A673 (cell line): ENCODE measurements around the gene WDPCP. TPM values are rescaled to one million over a fixed set of nuclear protein-coding genes. Genes with fewer than 3 reads are reported as not detected.
"Not testable (repeated sequence)": the region's sequence is repeated elsewhere in the genome, so short reads cannot be mapped to it uniquely, and the experiment has no call there.

Experiments used
- BruUV-seq: library from RNA; stranded (reverse); fragments of 400-500 nt; replicated peaks from 2 replicates; lab custom pipeline; 2021; lab: Mats Ljungman, UMichigan
- CTCF ChIA-PET: fragments of 300-600 bp; sonication (Branson Sonifier 250); formaldehyde crosslinking; loops from one replicate; lab custom pipeline; 2022; ENCODE audit warnings: antibody characterized with exemption; lab: Charles Lee
- POLR2A ChIA-PET: fragments of 300-600 bp; sonication (Branson Sonifier 250); formaldehyde crosslinking; loops from one replicate; lab custom pipeline; 2022; ENCODE audit warnings: antibody characterized with exemption; ENCODE audit not compliant: low non-redundant PET; lab: Charles Lee
- DNase-seq: peaks from one replicate; pipeline ENCODE4 v3.0.0-alpha.2; 2015; ENCODE audit warnings: low spot score
- H3K27ac ChIP-seq: fragments of 200-600 bp; sonication (generic); 2 replicates; pipeline ENCODE4 v1.5.1; 2016; ENCODE audit warnings: mixed run types, low read depth, mild to moderate bottlenecking, mixed read lengths, antibody characterized with exemption, low read length; ENCODE audit not compliant: poor library complexity, severe bottlenecking
- H3K27me3 ChIP-seq: fragments of 200-600 bp; sonication (generic); replicated peaks from 2 replicates; pipeline ENCODE4 v1.6.1; 2017; ENCODE audit warnings: mixed run types, low read depth, mild to moderate bottlenecking, mixed read lengths, antibody characterized with exemption, low read length; ENCODE audit not compliant: insufficient read depth, poor library complexity
- H3K36me3 ChIP-seq: fragments of 200-600 bp; sonication (generic); 2 replicates; pipeline ENCODE4 v1.6.1; 2016; ENCODE audit warnings: mixed run types, mild to moderate bottlenecking, mixed read lengths, antibody characterized with exemption, low read length; ENCODE audit not compliant: insufficient read depth, poor library complexity, severe bottlenecking
- H3K4me1 ChIP-seq: fragments of 200-600 bp; sonication (generic); 2 replicates; pipeline ENCODE4 v1.6.1; 2017; ENCODE audit warnings: mixed run types, mild to moderate bottlenecking, mixed read lengths, antibody characterized with exemption, low read length; ENCODE audit not compliant: insufficient read depth, poor library complexity, severe bottlenecking
- H3K4me3 ChIP-seq: fragments of 200-600 bp; sonication (generic); 2 replicates; pipeline ENCODE4 v1.5.1; 2016; ENCODE audit warnings: low read depth, mixed run types, mild to moderate bottlenecking, mixed read lengths, low read length; ENCODE audit not compliant: poor library complexity, severe bottlenecking
- H3K9me3 ChIP-seq: fragments of 200-600 bp; sonication (generic); 2 replicates; pipeline ENCODE4 v1.6.1; 2016; ENCODE audit warnings: mixed run types, low read depth, mild to moderate bottlenecking, mixed read lengths, antibody characterized with exemption, low read length; ENCODE audit not compliant: poor library complexity, severe bottlenecking
- CTCF ChIP-seq: fragments of 300-800, 200-600 bp; sonication (generic); conservative IDR thresholded peaks from 2 replicates; pipeline ENCODE4 v1.5.1; 2017; ENCODE audit warnings: low read depth, mild to moderate bottlenecking, antibody characterized with exemption, low read length, moderate library complexity, mixed read lengths
- EZH2 ChIP-seq: fragments of 200-600 bp; sonication (generic); IDR thresholded peaks from 2 replicates; pipeline ENCODE4 v1.6.1; 2017; ENCODE audit warnings: borderline replicate concordance, low read depth, mild to moderate bottlenecking, mixed read lengths, antibody characterized with exemption, low read length; ENCODE audit not compliant: poor library complexity, severe bottlenecking
- intact Hi-C: fragments of 100-400 bp; cut with micrococcal nuclease; formaldehyde crosslinking; loops from one replicate; pipeline ENCODE4 v1.10.0; 2022; ENCODE audit not compliant: unreplicated experiment
- total RNA-seq: library from RNA; stranded (reverse); gene quantifications from 2 replicates; pipeline ENCODE4 v1.2.3, GENCODE V29; 2021

Gene WDPCP
- total RNA-seq, 1 experiment from 2014 or later, result 7.9 TPM

- Histone ChIP-seq H3K4me3 (no peak overlapping the region), H3K27ac (no peak overlapping the region), H3K36me3 (no peaks in the 10 kb centered on the region), H3K9me3 (no peaks in the 10 kb centered on the region), H3K4me1 (no peaks in the 10 kb centered on the region), H3K27me3 (no peaks in the 10 kb centered on the region)
- ChIA-PET POLR2A (no interaction called here), CTCF (no interaction called here)
- BruUV-seq, result no TSS peak
- intact Hi-C loops, result no loop called here
- TF ChIP-seq EZH2 (no peak), CTCF (no peak)
- no peak for DNase-seq
These were observed 103.8 kb downstream of the WDPCP start for GRCh38 chr2:63484481-63484880.

DNA sequence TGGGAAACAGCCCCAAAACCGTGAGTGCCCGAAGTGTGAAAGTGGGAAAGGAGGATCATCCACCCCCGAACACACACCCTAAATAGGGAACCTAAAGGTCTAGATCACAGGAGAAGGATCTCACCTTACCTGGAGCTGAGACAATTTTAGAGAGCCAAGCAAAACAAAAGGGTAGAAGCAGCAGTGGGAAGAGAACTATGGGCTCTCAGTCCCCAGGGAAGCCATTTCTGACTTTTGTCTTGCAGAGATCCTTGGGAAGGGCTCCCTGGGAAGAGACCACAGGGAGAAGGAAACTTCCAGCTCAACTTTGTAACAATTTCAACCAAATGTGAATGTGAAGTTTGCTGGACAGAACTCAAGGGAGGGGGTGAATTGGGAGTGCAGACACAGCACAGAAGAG is 110.6 kb downstream of the WDPCP start:
- ChIA-PET POLR2A (no interaction called here), CTCF (no interaction called here)
- intact Hi-C loops, result no loop called here
- TF ChIP-seq EZH2, result no peak
- no peak for TF ChIP-seq CTCF
- no peaks in the 10 kb centered on the region for H3K36me3 ChIP-seq
- H3K9me3 ChIP-seq, result no peaks in the 10 kb centered on the region
- H3K4me3 ChIP-seq, result no peak overlapping the region
- H3K4me1 ChIP-seq, result no peaks in the 10 kb centered on the region
- no peaks in the 10 kb centered on the region for H3K27me3 ChIP-seq
- H3K27ac ChIP-seq, result no peak overlapping the region
- no TSS peak for BruUV-seq
- no peak for DNase-seq

- BruUV-seq, intact Hi-C loops, H3K36me3 ChIP-seq, H3K9me3 ChIP-seq, H3K27me3 ChIP-seq, H3K27ac ChIP-seq, POLR2A ChIA-PET, H3K4me1 ChIP-seq, DNase-seq, CTCF ChIA-PET, H3K4me3 ChIP-seq: not testable (repeated sequence)
These were observed 119.0 kb downstream of the WDPCP start for GRCh38 chr2:63469313-63469712.

GRCh38 chr2:63465633-63466032 is 122.6 kb downstream of the WDPCP start:
- Histone ChIP-seq H3K4me1 (no peaks in the 10 kb centered on the region), H3K36me3 (no peaks in the 10 kb centered on the region), H3K27ac (no peak overlapping the region), H3K9me3 (no peaks in the 10 kb centered on the region), H3K4me3 (no peak overlapping the region), H3K27me3 (no peaks in the 10 kb centered on the region)
- no peak for DNase-seq
- TF ChIP-seq CTCF, result no peak
- TF ChIP-seq EZH2, result no peak
- CTCF ChIA-PET, result no interaction called here
- POLR2A ChIA-PET, result no interaction called here
- intact Hi-C loops, result no loop called here
- BruUV-seq, result no TSS peak
